Esophagus squamous epithelium (tissue), 5 donors: ENCODE measurements around the gene TOGARAM2. TPM values are rescaled to one million over a fixed set of nuclear protein-coding genes. Genes with fewer than 3 reads are reported as not detected.

Experiments used
- DNase-seq: peaks from one replicate; lab custom pipeline; 2025; lab: John Stamatoyannopoulos, UW
- H3K27ac ChIP-seq, 4 donors: fragments of 200-600 bp; sonication (generic); one replicate each; pipeline ENCODE4 v1.5.1; 2016 to 2019; ENCODE audit warnings: mild to moderate bottlenecking in 1 of 4
- H3K27me3 ChIP-seq, 4 donors: fragments of 200-600 bp; sonication (generic); 1 replicate in 3 of 4; 2 replicates in 1 of 4; pipeline versions ENCODE4 v1.5.1 to v1.6.0; 2017 to 2021; ENCODE audit warnings: antibody characterized with exemption in 1 of 4
- H3K36me3 ChIP-seq, 3 donors: fragments of 200-600 bp; sonication (generic); one replicate each; pipeline ENCODE4 v1.5.1; 2016 to 2019
- H3K4me1 ChIP-seq, 3 donors: fragments of 200-600 bp; sonication (generic); one replicate each; pipeline ENCODE4 v1.5.1; 2017 to 2019
- H3K4me3 ChIP-seq, 4 donors: fragments of 200-600 bp; sonication (generic); 1 replicate in 3 of 4; 2 replicates in 1 of 4; pipeline ENCODE4 v1.5.1; 2016 to 2019; ENCODE audit warnings: mild to moderate bottlenecking in 2 of 4, moderate library complexity in 1 of 4
- H3K9me3 ChIP-seq, 3 donors: fragments of 200-600 bp; sonication (generic); one replicate each; pipeline ENCODE4 v1.5.1; 2016 to 2019
- CTCF ChIP-seq, 6 experiments: fragments of 450-650 bp in 4 of 6; fragments of 200-600 bp in 2 of 6; sonication (generic) in 2 of 6; IDR thresholded peaks; one replicate each; pipeline ENCODE4 v1.5.1; 2016 to 2019; ENCODE audit warnings: antibody characterized with exemption in 6 of 6, mild to moderate bottlenecking in 4 of 6, moderate library complexity in 4 of 6
- POLR2A ChIP-seq, 4 donors: fragments of 450-650 bp; IDR thresholded peaks; one replicate each; pipeline ENCODE4 v1.6.1; 2017; ENCODE audit warnings: antibody characterized with exemption in 4 of 4, mild to moderate bottlenecking in 4 of 4, moderate library complexity in 3 of 4
- WGBS, 2 donors: methylation state at CpG; one replicate each; pipeline ENCODE4 v1.1.5; 2018; 5-methylcytosine and 5-hydroxymethylcytosine counted together
- intact Hi-C: fragments of 100-400 bp; cut with DNase I; formaldehyde crosslinking; loops from one replicate; pipeline ENCODE4 v1.15.0; 2022
- total RNA-seq, 4 donors: library from RNA; depleted of rRNA; stranded (reverse); fragments of >200 nt; gene quantifications; one replicate each; pipeline ENCODE4 v1.1.0, GENCODE V29; 2016
- donor health status: DM: yes; HTN: yes; CAD: no.

The TOGARAM2 gene
- total RNA-seq, 4 donors from 2014 or later, result 0.03 to 0.76 (median 0.48) TPM; not detected in 1

DNA sequence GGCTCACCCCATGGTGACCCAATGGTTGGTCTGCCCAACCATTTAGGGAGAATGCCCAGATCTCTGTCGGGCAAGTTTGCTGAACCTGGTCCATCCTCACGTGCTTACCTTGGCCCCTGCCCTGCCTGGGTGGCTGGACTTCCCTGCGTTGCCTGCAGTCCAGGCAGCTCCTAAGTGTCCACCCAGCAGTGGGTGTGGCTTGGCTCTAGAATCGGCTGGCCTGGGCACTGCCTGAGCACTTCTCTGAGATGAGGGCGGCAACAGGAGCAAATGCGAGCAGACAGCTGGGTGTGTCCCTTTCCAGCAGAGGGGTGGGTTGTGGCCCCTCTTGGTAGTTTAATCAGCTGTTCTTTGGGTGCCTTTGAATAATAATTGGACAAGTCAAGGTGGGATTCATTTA is 82.0 kb downstream of the TOGARAM2 start:
- TF ChIP-seq POLR2A (IDR thresholded peaks at IDR 0.05) (no peak), CTCF (IDR thresholded peaks at IDR 0.05) (no peak)
- peak overlapping the region; percentile 92 to 95 (median 94) for H3K27ac ChIP-seq
- no peak for DNase-seq
- no peaks in the 10 kb centered on the region for H3K27me3 ChIP-seq
- intact Hi-C loops, result no loop called here
- WGBS, 2 donors, result 60% methylated on average over 1 to 6 of the region's 6 CpGs
- H3K9me3 ChIP-seq, result no peaks in the 10 kb centered on the region
- H3K4me3 ChIP-seq, result peak overlapping the region in 1 of 4 donors; percentile 42
- no peaks in the 10 kb centered on the region for H3K36me3 ChIP-seq
- H3K4me1 ChIP-seq, result peaks cover 49 to 75% (median 53%) of the 10 kb centered on the region in 3 donors

DNA sequence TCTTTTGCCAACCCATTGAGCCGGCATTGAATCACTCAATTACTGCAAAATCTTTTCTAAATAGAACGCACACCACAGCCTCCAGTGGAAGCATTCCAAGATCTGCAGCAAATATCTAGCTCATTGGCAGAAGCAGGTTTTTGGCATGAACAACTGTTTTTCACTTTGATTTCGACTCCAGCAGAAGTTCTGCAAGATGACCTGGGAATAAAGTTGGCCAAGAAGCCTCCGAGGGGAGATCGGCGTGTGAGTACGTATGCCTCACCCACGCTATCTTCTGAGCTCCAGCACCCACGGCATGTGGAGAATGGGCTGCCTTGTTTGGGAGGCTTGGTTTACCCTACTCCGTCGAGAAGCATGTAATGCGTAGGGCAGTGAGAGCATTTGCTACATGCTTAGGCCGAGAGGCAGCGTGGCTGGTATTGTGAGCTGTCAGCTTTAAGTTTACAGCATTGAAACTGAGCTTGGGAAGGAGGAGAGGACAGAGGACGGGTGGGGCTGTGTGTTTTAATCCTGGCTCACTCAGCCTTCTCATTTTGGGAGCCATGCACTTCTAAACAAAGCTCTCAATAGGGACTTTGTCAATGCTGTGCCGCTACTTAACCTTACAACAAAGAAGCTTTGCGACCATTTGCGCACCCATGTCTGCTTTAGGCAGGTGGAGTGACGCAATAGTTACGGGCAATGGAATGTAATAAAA is 82.7 kb downstream of the TOGARAM2 start:
- intact Hi-C loops, result no loop called here
- no peaks in the 10 kb centered on the region for H3K27me3 ChIP-seq
- peaks cover 49 to 82% (median 56%) of the 10 kb centered on the region in 3 donors for H3K4me1 ChIP-seq
- H3K9me3 ChIP-seq, result no peaks in the 10 kb centered on the region
- peak overlapping the region; percentile 92 to 95 (median 94) for H3K27ac ChIP-seq
- H3K36me3 ChIP-seq, result no peaks in the 10 kb centered on the region
- TF ChIP-seq POLR2A (IDR thresholded peaks at IDR 0.05) (no peak), CTCF (IDR thresholded peaks at IDR 0.05) (no peak)
- peak overlapping the region in 3 of 4 donors; percentile 28 to 42 (median 31) for H3K4me3 ChIP-seq
- 25 to 36% methylated on average over 20 of the region's 20 CpGs for WGBS, 2 donors
- DNase-seq, result no peak

DNA sequence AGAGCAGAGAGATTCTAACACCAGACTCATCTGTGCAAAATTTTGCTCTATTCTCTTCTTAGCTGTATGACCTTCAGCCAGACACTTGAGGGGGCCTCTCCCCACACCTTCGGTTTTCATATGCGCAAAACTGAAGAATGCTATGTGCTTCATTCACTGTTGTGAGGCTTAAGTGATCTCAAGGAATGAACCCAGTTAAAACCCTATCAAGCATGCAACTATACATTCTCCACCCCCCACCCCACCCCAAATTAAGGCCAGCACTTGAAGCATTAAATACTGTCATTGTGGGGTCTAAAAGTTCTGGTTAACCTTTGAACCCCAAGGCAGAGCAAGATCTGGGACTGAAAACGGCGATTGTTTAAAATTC is 83.2 kb downstream of the TOGARAM2 start:
- TF ChIP-seq CTCF (IDR thresholded peaks at IDR 0.05) (no peak), POLR2A (IDR thresholded peaks at IDR 0.05) (no peak)
- Histone ChIP-seq H3K27me3 (no peaks in the 10 kb centered on the region), H3K27ac (peak overlapping the region; percentile 92 to 95 (median 94)), H3K4me1 (peaks cover 49 to 85% (median 56%) of the 10 kb centered on the region in 3 donors), H3K4me3 (peak overlapping the region in 3 of 4 donors; percentile 28 to 42 (median 31)), H3K36me3 (no peaks in the 10 kb centered on the region), H3K9me3 (no peaks in the 10 kb centered on the region)
- no peak for DNase-seq
- WGBS, 2 donors, result 53 to 69% methylated on average over 2 to 4 of the region's 4 CpGs
- intact Hi-C loops, result no loop called here

- Histone ChIP-seq H3K4me3 (peak overlapping the region in 3 of 4 donors; percentile 28 to 42 (median 31)), H3K36me3 (no peaks in the 10 kb centered on the region), H3K27ac (peak overlapping the region; percentile 92 to 95 (median 94)), H3K27me3 (no peaks in the 10 kb centered on the region), H3K4me1 (peaks cover 49 to 81% (median 56%) of the 10 kb centered on the region in 3 donors), H3K9me3 (no peaks in the 10 kb centered on the region)
- 0% methylated on average over 1 of the region's 11 CpGs; no CpG with 5 or more reads in 1 of the 2 donors for WGBS, 2 donors
- intact Hi-C loops, result no loop called here
- DNase-seq, result no peak
- TF ChIP-seq POLR2A (IDR thresholded peaks at IDR 0.05) (no peak), CTCF (IDR thresholded peaks at IDR 0.05) (no peak)
These were observed 83.6 kb downstream of the TOGARAM2 start for GRCh38 chr2:29064746-29065067.

DNA sequence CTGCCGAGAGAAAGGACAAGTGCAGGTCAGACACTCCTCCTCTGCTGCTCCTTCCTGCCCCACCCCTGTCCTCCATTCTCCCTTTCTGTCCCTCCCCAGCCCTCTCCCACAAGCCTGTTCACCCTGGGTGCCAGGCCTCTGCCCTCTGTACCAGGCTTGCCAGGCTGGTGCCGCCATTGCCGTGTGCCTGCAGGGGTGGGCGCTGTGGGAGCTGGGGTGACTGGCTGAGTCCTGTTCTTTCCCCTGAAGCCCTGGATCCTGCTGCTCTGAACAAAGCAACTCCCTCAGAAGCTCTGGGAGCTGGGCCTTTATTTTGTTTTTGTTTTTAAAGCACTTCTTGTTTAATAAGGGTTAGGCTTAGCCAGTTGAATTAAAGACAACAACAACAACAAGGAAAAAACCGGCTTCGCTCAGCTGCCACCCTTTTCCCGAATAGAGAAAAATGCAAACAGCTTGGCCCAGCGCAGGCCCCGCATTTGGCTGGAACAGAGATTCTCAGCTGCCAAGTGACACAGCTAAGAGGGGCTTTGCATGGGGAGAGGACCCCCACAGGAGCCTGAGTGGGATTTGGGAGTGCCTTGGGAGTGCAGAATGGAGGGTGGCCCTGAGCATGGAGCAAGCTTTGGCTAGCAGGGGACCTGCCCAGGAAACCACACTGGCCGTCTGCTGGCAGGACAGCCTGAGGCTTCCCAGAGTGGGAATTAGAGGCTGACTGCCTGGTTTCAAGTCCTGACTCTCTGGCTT is 84.1 kb downstream of the TOGARAM2 start:
- Histone ChIP-seq H3K27me3 (no peaks in the 10 kb centered on the region), H3K4me3 (peak overlapping the region in 3 of 4 donors; percentile 28 to 42 (median 31)), H3K27ac (peak overlapping the region; percentile 92 to 95 (median 94)), H3K4me1 (peaks cover 49 to 76% (median 56%) of the 10 kb centered on the region in 3 donors), H3K36me3 (no peaks in the 10 kb centered on the region), H3K9me3 (no peaks in the 10 kb centered on the region)
- intact Hi-C loops, result no loop called here
- 27 to 35% methylated on average over 5 to 9 of the region's 10 CpGs for WGBS, 2 donors
- no peak for DNase-seq
- no peak for TF ChIP-seq CTCF (IDR thresholded peaks at IDR 0.05)
- TF ChIP-seq POLR2A (IDR thresholded peaks at IDR 0.05), result no peak
